ENCODE data around the gene RFTN1.

DNA sequence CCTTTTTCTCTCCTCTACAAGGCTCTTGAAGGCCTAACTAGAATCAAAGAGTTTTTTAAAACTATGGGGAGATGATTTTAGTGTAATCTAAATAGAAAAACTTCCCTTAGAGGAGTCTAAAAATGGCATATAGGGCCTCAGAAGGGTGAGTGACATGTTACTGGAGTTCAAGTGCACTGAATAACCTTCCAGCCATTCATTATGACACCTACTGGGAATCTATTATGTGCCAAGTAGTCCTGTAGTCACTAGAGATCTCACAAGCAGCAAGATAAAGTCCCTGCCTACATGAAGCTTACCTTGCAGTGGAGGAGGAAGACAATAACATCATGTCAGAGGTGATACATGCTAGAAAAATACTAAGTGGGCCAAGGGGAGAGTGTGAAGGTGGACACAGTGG, 152.4 kb downstream of the RFTN1 start:
- TF ChIP-seq POLR2A (IDR thresholded peaks at IDR 0.05) (no peak), CTCF (IDR thresholded peaks at IDR 0.05) (no peak), EP300 (IDR thresholded peaks at IDR 0.05) (no peak)

Measured in ovary (tissue), 3 donors.